DMS53 (cell line): ENCODE data around the gene MACROD1.
A peak's percentile ranks its signal among the peaks of the same experiment; 100 is the strongest.

Experiments
- DNase-seq: peaks from one replicate; lab custom pipeline; 2025; lab: John Stamatoyannopoulos, UW

Gene MACROD1

DNA sequence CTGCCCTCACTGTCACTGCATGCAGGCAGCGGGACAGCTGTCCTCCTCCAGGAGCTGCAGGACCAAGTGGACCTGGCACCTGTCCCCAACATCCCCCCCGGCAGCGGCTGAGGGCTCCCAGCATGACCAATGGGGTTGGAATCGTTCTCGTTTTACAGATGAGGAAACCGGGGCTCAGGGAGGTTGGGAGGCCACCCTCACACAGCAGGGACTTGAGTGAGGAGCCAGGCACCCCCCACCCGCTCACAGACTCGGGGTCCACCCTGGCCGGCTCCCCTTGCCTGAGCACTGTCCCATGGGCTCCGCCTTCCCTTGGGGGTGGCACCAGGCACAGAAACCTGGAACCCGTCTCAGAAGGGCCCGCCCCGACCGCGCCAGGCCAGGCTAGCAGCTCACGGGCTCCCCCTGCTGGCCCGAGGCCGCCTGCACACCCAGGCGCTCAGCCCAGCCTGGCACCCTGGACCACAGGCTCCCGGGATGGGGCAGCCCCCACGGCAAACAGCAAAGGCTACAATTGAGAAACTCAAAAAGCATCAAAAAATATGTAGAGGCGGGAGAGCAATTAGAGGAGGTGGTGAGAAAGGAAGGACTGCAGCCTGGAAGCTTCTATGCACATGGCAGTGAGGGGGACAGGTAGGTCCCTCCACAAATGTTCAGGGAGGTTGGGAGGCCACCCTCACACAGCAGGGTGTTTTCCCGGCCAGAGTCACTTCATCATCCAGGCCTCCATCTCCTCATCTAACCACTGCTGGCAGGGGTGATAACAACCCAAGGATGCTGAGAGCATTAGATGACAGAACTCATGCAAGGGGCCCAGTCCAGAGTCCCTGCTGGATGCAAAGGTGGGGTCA is 12.8 kb downstream of the MACROD1 start:
- DNase-seq = peak; percentile 73

DNA sequence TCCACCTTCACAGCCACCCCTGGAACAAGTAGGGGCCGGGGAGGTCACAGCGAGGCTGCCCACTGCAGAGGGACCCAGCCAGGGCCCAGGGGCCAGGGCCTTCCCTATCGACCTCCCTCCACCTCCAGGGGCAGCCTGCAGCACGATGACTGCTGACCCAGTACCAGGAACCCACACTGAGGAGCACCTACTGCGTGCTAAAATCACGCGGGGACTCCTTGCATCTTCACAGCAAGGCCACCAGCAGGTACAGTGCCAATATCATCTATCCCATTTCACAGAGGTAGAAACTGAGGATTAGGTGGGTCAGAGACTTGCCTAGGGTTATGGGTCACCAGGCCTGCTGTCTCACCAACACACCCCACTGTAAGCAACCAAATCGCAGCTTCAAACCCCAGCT is 14.6 kb downstream of the MACROD1 start:
- no peak for DNase-seq

DNA sequence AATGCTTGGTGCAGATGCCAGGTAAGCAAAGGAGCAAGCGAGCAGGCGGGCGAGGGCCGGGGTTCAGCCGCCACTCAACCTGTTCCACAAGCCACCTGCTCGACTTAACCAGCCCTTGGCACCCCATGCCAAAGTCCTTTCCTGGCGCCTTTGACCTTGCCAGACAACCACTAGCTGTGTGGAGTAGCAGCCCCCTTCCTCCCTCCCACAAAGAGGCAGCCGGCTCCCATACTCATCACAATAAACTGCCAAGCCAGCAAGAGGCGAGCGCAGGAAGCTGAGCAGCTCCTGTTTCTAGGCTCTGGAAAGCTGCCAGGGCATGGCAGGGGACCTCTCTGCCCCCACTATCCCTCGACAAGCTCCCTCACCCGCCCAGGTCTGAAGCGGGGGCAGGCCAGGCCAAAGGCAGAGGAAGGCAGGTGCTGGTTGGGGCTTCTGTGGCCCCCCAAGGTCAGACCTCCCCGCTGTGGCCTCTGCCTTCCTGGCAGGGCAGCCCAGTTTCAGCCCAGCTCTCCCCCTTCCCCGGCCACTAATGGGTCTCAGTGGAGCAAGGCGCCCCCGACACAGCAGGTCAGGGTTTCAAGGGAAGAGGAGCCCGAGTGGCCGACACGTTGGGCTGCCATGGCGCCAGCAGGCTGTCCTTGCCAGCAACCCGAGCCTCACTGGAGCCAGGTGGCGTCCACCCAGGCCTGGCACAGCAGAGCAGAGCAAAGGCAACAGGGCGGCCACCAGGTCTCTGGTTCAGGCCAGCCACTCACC is 15.3 kb downstream of the MACROD1 start:
- no peak for DNase-seq

DNA sequence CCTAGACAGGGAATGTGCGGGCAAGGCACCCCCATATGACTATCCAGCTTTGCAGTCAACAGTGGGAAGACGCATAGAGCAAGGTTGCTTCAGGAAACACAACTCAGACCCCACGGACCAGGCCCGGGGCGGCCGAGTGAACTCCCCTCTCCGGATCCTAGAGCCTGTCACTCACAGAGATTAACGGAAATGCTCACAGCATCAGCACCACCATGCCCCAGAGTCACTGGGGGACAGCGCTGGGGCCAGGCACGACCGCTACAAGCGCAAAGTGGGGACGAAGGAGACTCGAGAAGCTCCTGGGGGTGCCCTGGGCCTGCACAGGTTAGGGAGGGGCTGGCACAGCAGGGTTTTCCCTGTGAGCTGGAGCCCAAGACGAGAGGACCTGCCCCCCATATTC is 15.9 kb downstream of the MACROD1 start:
- no peak for DNase-seq

DNA sequence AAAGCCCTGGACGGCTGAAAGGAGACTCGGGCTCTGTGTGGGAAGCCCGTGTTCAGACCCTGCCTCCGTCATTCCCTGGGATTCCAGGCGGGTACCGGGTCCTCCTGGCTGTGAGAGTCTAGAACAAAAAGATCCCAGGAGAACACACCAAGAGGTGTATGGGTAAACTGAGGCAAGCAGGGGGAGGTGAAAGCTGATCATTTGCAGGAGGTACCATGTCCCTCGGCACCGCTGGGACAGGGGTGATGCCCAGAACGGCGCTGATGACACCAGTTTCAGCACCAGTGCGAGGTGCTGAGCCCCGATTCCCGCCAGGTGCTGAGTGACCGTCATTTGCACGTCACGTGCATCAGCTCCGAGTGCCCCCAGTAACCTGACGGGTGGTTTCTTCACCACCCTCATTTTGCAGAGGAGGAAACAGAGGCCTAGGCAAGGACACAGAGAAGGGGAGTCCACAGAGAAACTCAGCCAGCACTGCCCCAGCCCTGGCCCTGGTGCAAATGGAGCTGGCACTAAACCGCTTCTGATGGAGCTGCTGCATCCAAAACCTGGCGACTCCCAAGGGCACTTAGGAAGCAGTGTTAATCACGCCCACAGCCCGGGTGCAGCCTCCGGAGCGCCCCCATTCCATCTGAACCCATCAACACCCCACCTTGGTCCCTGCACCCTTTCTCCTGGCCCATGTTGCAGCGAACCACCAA is 16.8 kb downstream of the MACROD1 start:
- DNase-seq = no peak

DNA sequence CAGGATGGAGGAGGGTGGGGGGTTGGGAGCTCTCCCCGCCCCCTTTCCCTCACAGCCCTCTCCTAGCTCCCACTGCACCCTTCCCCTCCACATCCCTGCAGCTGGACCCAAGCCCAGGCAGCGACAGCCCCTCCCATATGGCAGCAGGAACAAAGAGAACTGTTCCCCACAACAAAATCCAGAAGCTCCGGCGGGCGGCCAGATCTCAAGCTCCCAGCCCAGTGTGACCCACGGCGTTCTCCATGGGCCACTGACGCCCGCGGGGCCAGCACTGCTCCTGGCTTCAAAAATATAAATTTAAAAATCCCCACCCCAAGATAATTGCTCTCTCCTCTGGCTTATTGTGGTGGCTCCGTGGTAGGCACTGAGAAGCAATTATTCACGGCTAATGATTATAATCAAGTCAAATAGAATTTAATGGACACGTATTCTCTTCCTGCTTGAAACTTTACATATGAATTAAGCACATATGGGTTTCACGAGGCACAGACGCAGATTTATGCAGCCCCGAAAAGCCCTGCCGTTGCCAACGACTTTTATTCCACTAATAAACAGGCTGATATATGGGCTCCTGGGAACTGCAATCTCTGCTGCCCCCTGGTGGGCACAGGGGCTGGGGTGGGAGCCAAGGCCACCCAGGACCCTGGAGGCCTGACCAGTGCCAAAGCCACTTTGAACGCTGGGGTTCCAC is 17.5 kb downstream of the MACROD1 start:
- peak; percentile 73 for DNase-seq

DNA sequence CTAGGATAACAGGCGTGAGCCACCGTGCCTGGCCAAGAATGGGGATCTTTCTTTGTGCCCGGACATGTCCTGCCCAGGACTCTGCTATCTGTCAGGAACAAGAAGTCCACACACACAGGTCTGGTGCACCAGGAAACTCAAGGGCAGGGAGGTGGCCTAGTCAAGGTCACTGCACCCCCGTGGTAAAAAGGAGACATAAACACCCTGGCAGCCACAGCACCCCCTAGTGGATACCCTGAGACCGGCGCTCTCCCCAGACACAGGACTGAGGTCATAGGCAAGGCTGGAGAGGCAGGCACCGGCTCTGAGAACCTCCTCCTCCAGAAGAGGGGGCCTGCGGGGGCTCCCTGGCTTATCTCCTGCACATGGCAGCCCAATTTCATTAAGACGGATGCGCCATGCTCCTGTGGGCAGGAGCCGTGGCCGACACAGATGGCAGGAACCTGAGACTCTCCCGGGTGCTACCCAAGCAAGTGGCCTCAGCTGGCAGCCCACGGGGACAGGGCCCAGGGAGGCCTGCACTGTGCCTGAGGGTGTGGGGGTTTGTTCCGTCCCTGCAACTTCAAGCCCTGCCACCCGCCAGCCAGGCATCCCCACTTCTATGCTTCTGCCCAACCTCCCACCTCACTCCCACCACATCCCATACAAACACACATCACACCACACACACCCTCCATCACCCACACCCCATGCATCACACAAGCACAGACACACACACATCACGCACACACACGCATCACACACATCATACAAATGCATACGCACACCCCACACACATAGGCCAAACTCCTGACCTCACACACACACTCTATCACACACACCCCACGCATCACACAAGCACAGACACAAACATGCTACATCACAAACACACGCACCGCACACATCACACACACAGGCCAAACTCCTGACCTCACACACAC is 19.6 kb downstream of the MACROD1 start:
- DNase-seq = peak; percentile 74

DNA sequence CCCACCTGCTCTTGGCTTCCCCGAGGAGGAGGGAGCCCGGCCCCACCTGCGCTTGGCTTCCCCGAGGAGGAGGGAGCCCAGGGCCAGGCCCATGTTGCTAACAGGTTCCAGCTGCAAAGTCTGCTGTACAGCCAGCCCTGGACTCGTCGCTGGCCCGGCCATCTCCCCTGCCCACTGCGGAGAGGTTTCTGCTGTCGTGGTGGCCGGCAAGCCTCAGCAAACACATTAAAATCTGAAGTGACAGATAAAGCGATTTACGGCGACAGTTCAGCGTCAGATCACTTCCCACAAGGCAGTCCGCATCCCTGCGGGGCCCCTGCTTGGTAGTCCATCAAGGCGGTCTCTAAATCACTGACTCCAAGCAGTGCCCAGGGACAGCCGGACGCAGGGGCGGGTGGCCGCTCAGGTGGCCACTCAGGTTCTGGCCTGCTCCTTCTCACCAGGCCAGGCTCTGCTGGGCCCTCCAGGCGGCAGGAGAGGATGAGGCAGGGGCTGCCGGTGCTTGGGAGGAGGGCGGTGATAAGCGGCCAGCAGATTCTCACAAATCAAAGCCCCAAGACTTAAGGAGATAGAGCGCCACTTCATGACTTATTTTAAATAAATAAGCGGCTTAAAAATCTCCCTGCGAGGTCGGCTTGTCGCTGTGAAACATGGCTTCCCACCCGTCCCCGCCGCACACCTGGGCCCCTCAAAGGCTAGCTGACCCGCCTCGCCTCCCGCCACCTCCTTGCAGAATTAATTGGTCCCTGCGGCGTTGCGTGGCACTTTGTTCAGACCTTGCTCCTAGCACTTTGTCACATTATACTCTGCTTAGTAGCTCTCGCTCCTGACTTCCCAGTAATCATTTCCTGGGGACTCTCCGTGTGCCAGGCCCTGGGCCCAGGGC is 21.1 kb downstream of the MACROD1 start:
- DNase-seq = no peak

DNA sequence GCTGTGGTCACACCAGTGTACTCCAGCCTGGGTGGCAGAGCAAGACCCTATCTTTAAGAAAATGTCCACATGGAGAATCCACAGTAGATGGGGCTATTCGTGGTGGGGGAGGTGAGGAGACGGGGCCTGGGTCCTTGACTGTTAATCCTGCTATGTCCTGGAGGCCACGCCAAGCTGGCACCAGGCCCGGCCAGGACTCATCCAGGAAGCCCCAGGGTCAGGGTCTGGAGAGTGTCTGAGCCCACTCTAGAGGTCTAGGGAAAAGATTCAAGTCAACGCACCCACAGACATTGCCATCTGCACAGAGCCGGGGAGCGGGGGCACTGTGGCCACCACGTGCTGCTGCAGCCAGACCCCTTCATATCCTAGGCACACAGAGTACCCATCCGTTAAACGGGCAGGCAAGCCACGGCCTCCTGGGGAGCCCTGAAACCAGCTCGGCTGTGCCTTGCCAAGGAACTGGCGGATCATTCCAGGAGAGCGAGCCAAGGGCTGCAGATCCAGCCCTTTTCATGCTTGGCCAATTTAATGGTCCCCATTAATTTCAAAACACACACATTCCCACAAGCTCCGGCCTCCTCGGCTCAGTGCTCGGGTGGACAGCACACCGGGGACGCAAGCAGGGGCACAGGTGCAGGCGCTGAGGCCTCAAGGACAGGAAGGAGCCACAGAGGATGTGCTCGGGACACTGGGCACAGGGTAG is 24.7 kb downstream of the MACROD1 start:
- DNase-seq = no peak

DNA sequence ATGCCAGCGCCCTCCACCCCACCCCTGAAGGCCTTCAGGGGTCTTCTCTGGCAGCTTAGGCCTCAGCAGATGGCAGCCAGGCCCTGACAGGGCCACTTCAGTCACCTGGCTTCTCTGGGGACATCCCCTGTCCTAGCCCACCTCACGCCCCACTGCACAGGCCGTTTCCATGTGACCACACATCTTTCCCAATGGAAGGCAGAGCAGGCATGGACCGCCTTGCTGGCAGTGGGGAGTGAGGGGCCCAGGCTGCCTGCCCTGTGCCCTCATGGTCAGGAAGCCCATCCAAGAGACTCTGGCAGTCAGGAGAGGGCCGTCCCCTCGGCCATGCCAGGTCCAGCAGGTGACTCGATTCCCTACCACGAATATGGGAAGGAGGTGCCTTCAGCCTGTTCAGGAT is 25.8 kb downstream of the MACROD1 start:
- DNase-seq = no peak

DNA sequence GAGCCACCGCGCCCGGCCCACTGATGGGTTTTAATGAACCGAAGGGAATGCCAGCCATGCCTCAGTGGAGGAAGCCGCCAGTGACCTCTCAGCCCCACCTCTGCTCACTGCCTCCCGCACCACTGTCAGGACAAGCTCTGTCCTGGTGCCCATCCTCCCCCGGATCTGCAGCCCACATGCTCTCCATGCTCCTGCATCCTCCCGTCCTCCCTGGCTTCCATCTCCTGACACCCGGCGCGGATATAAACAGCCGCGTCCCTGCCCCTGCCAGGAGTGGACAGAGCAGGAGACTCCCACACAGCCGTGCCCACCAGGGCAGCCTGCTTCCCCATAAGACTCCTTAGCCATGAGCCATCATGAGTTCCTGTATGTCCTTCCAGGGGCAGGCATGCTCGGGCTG is 26.9 kb downstream of the MACROD1 start:
- DNase-seq = no peak

DNA sequence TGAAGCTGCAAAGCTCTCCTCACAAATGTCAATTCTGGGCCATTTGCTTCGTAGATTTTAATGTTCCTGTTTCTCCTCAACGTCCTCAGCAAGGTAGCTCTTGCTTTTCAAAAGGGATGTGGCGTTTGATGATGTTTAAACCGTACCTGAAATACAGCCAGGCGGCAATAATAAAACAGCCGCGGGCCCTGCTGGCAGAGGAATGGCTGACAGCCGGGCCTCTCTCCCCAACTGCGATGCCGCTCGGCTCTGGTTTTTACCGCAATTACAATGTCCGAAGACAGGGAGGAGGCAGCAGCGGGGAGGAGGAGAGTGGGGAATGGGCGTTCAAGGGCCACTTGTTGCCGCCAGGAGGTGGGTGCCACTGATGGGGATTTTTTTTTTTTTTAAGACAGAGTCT is 27.5 kb downstream of the MACROD1 start:
- no peak for DNase-seq

DNA sequence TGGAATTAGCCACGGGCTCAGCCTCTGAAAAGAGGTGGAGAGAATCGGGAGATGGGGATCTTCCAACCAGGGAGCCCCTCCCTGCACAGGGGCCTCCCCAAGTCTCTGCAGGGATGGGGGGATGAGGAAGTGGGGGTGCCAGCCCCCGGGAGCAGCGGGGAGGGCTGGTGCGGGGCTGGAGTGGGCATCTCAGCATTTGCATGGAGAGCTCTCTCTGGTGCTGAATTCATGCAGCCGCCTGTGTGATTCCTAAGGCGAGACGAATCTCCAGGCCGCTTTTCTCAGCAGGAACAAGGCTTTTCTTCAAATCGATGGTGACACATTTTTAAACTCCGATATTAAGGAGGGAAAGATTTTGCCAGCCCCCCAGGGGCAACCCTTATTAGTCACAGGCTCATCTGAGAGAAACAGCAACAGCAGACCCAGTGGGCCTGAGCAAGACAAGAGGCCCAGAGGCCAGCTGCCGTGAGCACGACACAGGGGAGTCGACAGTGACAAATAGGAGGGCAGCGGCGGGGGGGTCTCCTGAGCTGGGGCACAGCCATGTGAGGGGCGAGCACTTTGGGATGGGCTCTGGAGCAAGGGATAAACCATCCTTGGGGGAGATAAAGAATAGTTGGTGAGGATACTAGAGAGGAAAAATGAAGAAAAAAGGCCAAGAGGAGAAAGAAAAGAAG is 29.0 kb downstream of the MACROD1 start:
- no peak for DNase-seq

DNA sequence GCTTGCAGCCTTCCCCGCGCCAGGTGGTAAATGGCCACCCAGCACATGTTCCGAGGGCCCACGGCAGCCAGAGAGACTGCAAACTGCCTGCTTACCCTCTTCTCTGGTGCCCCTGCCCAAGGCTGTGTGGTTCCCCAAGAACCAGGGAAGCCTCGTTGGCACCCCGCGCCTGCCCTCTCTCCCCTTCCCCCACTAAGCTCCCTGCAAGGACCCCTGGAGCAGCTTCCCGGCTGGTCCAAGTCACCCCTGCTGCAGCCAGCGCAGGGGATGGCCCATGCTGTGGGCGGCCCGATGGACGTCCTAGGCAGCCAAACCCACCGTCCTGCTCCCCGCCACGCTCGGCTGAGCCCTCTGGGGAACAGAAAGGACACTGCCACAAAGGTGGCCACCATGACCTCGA is 30.2 kb downstream of the MACROD1 start:
- DNase-seq = no peak

DNA sequence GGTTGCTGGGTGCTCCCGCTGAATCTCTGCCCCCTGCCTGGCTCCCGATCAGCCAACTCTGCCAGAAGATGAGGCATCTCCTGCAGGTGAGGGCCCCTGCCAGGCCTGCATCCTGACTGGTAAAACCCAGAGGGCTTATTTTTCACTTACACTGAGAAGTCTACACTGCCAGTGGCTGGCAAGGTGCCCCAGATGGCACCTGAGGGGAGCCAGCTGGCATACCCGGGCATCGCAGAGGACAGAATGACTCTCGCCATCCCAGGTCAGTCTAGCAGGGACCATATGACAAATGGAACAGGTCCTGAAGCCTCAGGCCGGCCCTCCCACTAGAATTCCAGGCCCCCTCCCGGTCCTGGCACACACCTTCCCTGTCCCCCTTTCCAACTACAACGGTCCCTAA is 30.9 kb downstream of the MACROD1 start:
- no peak for DNase-seq

DNA sequence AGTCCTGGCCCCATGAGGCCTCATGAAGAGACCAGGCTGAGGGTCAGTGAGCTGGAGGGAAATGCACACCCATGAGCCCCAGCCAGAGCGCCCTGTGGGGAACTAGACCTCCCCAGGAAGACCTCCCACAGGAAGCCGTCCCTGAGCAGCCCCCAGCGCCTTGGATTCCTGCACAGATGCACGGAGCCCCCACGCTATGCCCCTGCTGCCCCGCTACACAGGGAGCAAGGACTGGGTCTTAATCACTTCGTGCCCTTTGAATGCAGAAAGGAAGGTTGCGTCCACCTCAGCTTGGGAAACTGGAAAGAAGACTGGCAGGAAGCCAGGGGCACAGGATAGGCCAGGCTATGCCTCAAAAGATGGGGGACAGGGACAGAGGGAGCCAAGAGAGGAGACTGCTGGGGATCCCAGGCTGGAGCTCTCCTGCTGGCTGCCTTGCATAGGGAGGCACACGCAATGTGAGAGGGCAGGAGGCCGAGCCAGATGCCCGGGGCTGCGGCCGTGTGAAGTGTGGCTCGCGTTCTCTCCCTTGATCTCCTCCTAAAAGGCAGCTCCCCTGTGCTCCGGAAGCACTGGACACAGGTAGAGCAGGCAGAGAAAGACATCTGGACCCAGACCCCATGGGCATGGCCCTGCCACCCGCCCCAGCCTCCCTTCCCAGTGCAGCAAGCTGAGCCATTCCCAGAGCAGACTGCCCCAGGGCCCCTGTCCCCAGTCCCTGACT is 32.8 kb downstream of the MACROD1 start:
- DNase-seq = no peak

DNA sequence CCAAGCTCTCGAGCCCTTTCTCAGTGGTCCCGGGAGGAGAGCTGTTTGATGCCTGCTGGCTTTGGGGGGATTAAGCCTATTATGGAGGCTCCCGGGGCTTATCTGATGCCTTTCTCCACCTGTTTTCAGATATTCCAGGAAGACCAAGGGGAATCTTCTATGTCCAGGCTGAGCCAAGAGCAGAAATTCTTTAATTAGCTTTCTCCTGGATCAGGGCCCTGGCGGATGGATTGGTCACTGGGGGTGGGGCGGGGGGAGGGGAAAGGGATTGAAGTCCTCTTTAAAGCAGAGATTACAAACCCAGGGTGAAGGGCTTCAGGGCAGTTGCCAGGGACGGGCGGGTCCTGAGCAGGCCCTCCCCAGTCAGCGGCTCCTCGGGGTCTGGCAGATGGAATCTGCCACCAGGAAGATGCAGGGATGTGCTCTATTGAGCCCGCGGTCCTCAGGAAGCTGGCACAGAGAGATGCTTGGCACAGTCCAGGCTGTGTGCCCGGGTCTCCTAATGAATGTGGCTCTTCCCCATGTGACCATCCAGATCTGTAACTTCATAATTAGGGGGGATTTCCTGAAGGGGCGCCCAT is 33.6 kb downstream of the MACROD1 start:
- DNase-seq = no peak

DNA sequence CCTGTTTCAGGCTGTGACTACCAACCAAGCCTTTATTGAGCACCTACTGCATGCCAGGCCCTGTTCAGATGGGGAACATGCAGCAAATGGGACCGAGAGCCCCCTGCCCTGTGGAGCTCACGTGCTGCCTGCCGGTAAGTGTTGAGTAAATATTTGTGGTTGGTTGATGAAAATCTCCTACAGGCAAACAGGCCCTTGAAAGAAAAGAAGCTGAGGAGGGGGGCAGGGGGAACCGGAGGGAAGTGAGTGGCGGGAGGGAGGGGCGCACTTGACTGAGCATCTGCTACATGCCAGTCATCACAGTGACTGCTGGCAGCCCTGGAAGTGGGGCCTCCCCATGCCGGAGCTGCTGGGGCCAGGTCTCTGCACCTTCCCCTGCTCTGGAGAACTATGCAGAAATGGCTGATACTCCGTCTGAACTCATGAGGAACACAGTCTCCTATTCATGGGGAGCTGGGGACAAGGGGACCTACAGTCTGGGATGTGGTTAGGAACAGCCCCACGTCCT is 34.2 kb downstream of the MACROD1 start:
- peak; percentile 63 for DNase-seq
